ENCODE data around the gene CHST8.

The CHST8 gene

DNA sequence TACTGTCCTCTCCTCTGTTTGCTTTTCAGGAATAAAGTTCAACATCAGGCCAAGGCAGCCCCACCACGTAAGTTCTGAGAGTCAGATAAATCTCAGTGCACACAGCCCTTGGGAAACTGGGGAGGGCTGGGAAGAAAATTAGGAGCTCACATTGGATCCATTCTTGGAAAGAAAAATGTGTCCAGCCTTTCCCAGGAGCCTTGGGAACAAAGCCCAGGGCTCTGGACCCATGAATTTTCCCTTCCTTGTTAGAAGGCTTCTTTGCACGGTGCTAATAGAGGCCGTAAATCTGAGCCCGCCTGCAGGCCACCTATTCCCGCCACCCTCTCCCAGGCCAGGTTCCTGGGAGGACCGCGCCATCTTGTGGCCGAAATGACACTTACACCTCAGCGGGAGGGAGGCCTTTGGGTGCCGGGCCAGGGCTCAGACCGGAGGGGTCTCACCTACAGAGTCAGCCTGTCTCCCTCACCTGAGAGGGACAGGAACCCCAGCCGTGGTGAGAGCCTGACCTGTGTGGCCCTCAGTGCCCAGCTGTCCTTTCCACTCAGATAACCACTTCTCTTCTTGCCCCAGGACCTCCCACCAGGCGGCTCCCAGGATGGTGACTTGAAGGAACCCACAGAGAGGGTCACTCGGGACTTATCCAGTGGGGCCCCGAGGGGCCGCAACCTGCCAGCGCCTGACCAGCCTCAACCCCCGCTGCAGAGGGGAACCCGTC, 149.8 kb downstream of the CHST8 start:
- no peak overlapping the region for H3K23ac ChIP-seq (ENCODE audit: low read length in 2 of 2)
- 39% methylated on average over 19 of the region's 19 CpGs for WGBS

DNA sequence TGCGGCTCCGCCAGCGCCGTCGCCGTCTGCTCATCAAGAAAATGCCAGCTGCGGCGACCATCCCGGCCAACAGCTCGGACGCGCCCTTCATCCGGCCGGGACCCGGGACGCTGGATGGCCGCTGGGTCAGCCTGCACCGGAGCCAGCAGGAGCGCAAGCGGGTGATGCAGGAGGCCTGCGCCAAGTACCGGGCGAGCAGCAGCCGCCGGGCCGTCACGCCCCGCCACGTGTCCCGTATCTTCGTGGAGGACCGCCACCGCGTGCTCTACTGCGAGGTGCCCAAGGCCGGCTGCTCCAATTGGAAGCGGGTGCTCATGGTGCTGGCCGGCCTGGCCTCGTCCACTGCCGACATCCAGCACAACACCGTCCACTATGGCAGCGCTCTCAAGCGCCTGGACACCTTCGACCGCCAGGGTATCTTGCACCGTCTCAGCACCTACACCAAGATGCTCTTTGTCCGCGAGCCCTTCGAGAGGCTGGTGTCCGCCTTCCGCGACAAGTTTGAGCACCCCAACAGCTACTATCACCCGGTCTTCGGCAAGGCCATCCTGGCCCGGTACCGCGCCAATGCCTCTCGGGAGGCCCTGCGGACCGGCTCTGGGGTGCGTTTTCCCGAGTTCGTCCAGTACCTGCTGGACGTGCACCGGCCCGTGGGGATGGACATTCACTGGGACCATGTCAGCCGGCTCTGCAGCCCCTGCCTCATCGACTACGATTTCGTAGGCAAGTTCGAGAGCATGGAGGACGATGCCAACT, 150.5 kb downstream of the CHST8 start:
- no peak overlapping the region for H3K4ac ChIP-seq (ENCODE audit: low read depth in 1 of 2, low read length in 2 of 2)
- no peak overlapping the region for H3K27ac ChIP-seq (ENCODE audit: low read length, poor library complexity, severe bottlenecking)
- peak overlapping the region; percentile 20 for H4K91ac ChIP-seq (ENCODE audit: low read length)
- no peak overlapping the region for H2AFZ ChIP-seq (ENCODE audit: low read depth, low read length)
- H3K79me1 ChIP-seq (replicated peaks; ENCODE audit: low read length, poor library complexity, severe bottlenecking), result no peaks in the 10 kb centered on the region
- no peak overlapping the region for H3K4me2 ChIP-seq (ENCODE audit: low read length, poor library complexity, severe bottlenecking)
- H2BK12ac ChIP-seq (ENCODE audit: low read length in 2 of 2), result no peak overlapping the region
- DNase-seq, result no peak
- no peak overlapping the region for H3K23ac ChIP-seq (ENCODE audit: low read length in 2 of 2)
- peaks cover 35 to 47% of the 10 kb centered on the region in 2 experiments for H3K27me3 ChIP-seq (ENCODE audit: control insufficient read depth in 1 of 2, insufficient read depth in 1 of 2, low read length in 2 of 2)
- H2BK120ac ChIP-seq (ENCODE audit: low read depth, low read length), result no peak overlapping the region
- no peak overlapping the region for H4K8ac ChIP-seq (ENCODE audit: low read length)
- no peaks in the 10 kb centered on the region for H3K4me1 ChIP-seq (ENCODE audit: control insufficient read depth, insufficient read depth, low read depth, low read length)
- H2AK5ac ChIP-seq (ENCODE audit: low read length, severe bottlenecking), result no peak overlapping the region
- H3K4me3 ChIP-seq (ENCODE audit: insufficient read depth in 1 of 2, low read depth in 1 of 2, low read length in 2 of 2), result no peak overlapping the region
- WGBS, result 92% methylated on average over 72 of the region's 72 CpGs
- no peaks in the 10 kb centered on the region for H3K36me3 ChIP-seq (ENCODE audit: control insufficient read depth in 1 of 2, insufficient read depth in 2 of 2, low read depth in 1 of 2, low read length in 2 of 2)
- H2BK5ac ChIP-seq (ENCODE audit: low read depth, low read length, poor library complexity, severe bottlenecking), result no peak overlapping the region
- no peak overlapping the region for H3K18ac ChIP-seq (ENCODE audit: low read depth in 1 of 2, low read length in 2 of 2)
- no peaks in the 10 kb centered on the region for H3K9me3 ChIP-seq (ENCODE audit: control insufficient read depth, low read length)
- no peak overlapping the region for H2BK15ac ChIP-seq (ENCODE audit: low read depth, poor library complexity, severe bottlenecking)
- H3K14ac ChIP-seq (ENCODE audit: low read length in 2 of 2), result no peak overlapping the region
- no peak overlapping the region for H3K9ac ChIP-seq (ENCODE audit: low read length)

More for the DNA sequence above, 149.8 kb downstream of the CHST8 start:
- no peak overlapping the region for H3K4me3 ChIP-seq (ENCODE audit: insufficient read depth in 1 of 2, low read depth in 1 of 2, low read length in 2 of 2)
- H4K91ac ChIP-seq (ENCODE audit: low read length), result no peak overlapping the region
- no peak overlapping the region for H2AK5ac ChIP-seq (ENCODE audit: low read length, severe bottlenecking)
- no peak overlapping the region for H3K27ac ChIP-seq (ENCODE audit: low read length, poor library complexity, severe bottlenecking)
- H3K18ac ChIP-seq (ENCODE audit: low read depth in 1 of 2, low read length in 2 of 2), result no peak overlapping the region
- no peak overlapping the region for H2BK5ac ChIP-seq (ENCODE audit: low read depth, low read length, poor library complexity, severe bottlenecking)
- no peak overlapping the region for H2BK120ac ChIP-seq (ENCODE audit: low read depth, low read length)
- H3K79me1 ChIP-seq (replicated peaks; ENCODE audit: low read length, poor library complexity, severe bottlenecking), result no peaks in the 10 kb centered on the region
- H3K4me1 ChIP-seq (ENCODE audit: control insufficient read depth, insufficient read depth, low read depth, low read length), result no peaks in the 10 kb centered on the region
- no peak overlapping the region for H4K8ac ChIP-seq (ENCODE audit: low read length)
- no peak overlapping the region for H3K4me2 ChIP-seq (ENCODE audit: low read length, poor library complexity, severe bottlenecking)
- H3K14ac ChIP-seq (ENCODE audit: low read length in 2 of 2), result no peak overlapping the region
- peaks cover 35 to 48% of the 10 kb centered on the region in 2 experiments for H3K27me3 ChIP-seq (ENCODE audit: control insufficient read depth in 1 of 2, insufficient read depth in 1 of 2, low read length in 2 of 2)
- H3K9ac ChIP-seq (ENCODE audit: low read length), result no peak overlapping the region
- no peaks in the 10 kb centered on the region for H3K36me3 ChIP-seq (ENCODE audit: control insufficient read depth in 1 of 2, insufficient read depth in 2 of 2, low read depth in 1 of 2, low read length in 2 of 2)
- H3K9me3 ChIP-seq (ENCODE audit: control insufficient read depth, low read length), result no peaks in the 10 kb centered on the region
- DNase-seq, result peak; percentile 58
- no peak overlapping the region for H2AFZ ChIP-seq (ENCODE audit: low read depth, low read length)
- no peak overlapping the region for H3K4ac ChIP-seq (ENCODE audit: low read depth in 1 of 2, low read length in 2 of 2)
- H2BK15ac ChIP-seq (ENCODE audit: low read depth, poor library complexity, severe bottlenecking), result no peak overlapping the region
- H2BK12ac ChIP-seq (ENCODE audit: low read length in 2 of 2), result no peak overlapping the region

DNA sequence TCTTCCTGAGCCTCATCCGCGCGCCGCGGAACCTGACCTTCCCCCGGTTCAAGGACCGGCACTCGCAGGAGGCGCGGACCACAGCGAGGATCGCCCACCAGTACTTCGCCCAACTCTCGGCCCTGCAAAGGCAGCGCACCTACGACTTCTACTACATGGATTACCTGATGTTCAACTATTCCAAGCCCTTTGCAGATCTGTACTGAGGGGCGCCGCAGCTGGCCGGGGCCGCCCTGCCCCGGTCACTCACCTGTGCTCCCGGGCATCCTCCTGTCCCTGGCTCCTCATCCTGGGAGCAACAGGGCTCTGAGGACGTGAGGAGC, 151.1 kb downstream of the CHST8 start:
- H2AK5ac ChIP-seq (ENCODE audit: low read length, severe bottlenecking), result no peak overlapping the region
- H3K9me3 ChIP-seq (ENCODE audit: control insufficient read depth, low read length), result no peaks in the 10 kb centered on the region
- no peak overlapping the region for H3K18ac ChIP-seq (ENCODE audit: low read depth in 1 of 2, low read length in 2 of 2)
- no peak overlapping the region for H2BK5ac ChIP-seq (ENCODE audit: low read depth, low read length, poor library complexity, severe bottlenecking)
- no peak overlapping the region for H3K4me3 ChIP-seq (ENCODE audit: insufficient read depth in 1 of 2, low read depth in 1 of 2, low read length in 2 of 2)
- H3K36me3 ChIP-seq (ENCODE audit: control insufficient read depth in 1 of 2, insufficient read depth in 2 of 2, low read depth in 1 of 2, low read length in 2 of 2), result no peaks in the 10 kb centered on the region
- H3K23ac ChIP-seq (ENCODE audit: low read length in 2 of 2), result no peak overlapping the region
- no peak overlapping the region for H3K9ac ChIP-seq (ENCODE audit: low read length)
- H3K14ac ChIP-seq (ENCODE audit: low read length in 2 of 2), result no peak overlapping the region
- H3K4me2 ChIP-seq (ENCODE audit: low read length, poor library complexity, severe bottlenecking), result no peak overlapping the region
- no peak overlapping the region for H4K8ac ChIP-seq (ENCODE audit: low read length)
- peaks cover 3% of the 10 kb centered on the region for H3K4me1 ChIP-seq (ENCODE audit: control insufficient read depth, insufficient read depth, low read depth, low read length)
- 93% methylated on average over 23 of the region's 23 CpGs for WGBS
- no peak overlapping the region for H3K27ac ChIP-seq (ENCODE audit: low read length, poor library complexity, severe bottlenecking)
- DNase-seq, result no peak
- H2BK15ac ChIP-seq (ENCODE audit: low read depth, poor library complexity, severe bottlenecking), result no peak overlapping the region
- peaks cover 35 to 43% of the 10 kb centered on the region in 2 experiments for H3K27me3 ChIP-seq (ENCODE audit: control insufficient read depth in 1 of 2, insufficient read depth in 1 of 2, low read length in 2 of 2)
- H3K4ac ChIP-seq (ENCODE audit: low read depth in 1 of 2, low read length in 2 of 2), result no peak overlapping the region
- no peak overlapping the region for H2AFZ ChIP-seq (ENCODE audit: low read depth, low read length)
- no peak overlapping the region for H2BK120ac ChIP-seq (ENCODE audit: low read depth, low read length)
- H4K91ac ChIP-seq (ENCODE audit: low read length), result peak overlapping the region; percentile 20
- H3K79me1 ChIP-seq (replicated peaks; ENCODE audit: low read length, poor library complexity, severe bottlenecking), result no peaks in the 10 kb centered on the region
- no peak overlapping the region for H2BK12ac ChIP-seq (ENCODE audit: low read length in 2 of 2)

GRCh38 chr19:33773704-33774624, 152.2 kb downstream of the CHST8 start:
- Histone ChIP-seq H3K9me3 (ENCODE audit: control insufficient read depth, low read length) (no peaks in the 10 kb centered on the region), H2BK15ac (ENCODE audit: low read depth, poor library complexity, severe bottlenecking) (no peak overlapping the region), H2AFZ (ENCODE audit: low read depth, low read length) (no peak overlapping the region), H3K4me2 (ENCODE audit: low read length, poor library complexity, severe bottlenecking) (no peak overlapping the region), H2BK120ac (ENCODE audit: low read depth, low read length) (no peak overlapping the region), H3K4me1 (ENCODE audit: control insufficient read depth, insufficient read depth, low read depth, low read length) (peaks cover 9% of the 10 kb centered on the region), H3K79me1 (replicated peaks; ENCODE audit: low read length, poor library complexity, severe bottlenecking) (no peaks in the 10 kb centered on the region), H2AK5ac (ENCODE audit: low read length, severe bottlenecking) (no peak overlapping the region), H3K27ac (ENCODE audit: low read length, poor library complexity, severe bottlenecking) (no peak overlapping the region), H4K8ac (ENCODE audit: low read length) (no peak overlapping the region), H3K36me3 (ENCODE audit: control insufficient read depth in 1 of 2, insufficient read depth in 2 of 2, low read depth in 1 of 2, low read length in 2 of 2) (no peaks in the 10 kb centered on the region), H4K91ac (ENCODE audit: low read length) (no peak overlapping the region), H3K18ac (ENCODE audit: low read depth in 1 of 2, low read length in 2 of 2) (no peak overlapping the region), H3K4me3 (ENCODE audit: insufficient read depth in 1 of 2, low read depth in 1 of 2, low read length in 2 of 2) (no peak overlapping the region), H2BK5ac (ENCODE audit: low read depth, low read length, poor library complexity, severe bottlenecking) (no peak overlapping the region), H3K9ac (ENCODE audit: low read length) (no peak overlapping the region), H2BK12ac (ENCODE audit: low read length in 2 of 2) (no peak overlapping the region), H3K27me3 (ENCODE audit: control insufficient read depth in 1 of 2, insufficient read depth in 1 of 2, low read length in 2 of 2) (peaks cover 40 to 47% of the 10 kb centered on the region in 2 experiments), H3K14ac (ENCODE audit: low read length in 2 of 2) (no peak overlapping the region), H3K4ac (ENCODE audit: low read depth in 1 of 2, low read length in 2 of 2) (no peak overlapping the region), H3K23ac (ENCODE audit: low read length in 2 of 2) (no peak overlapping the region)
- no peak for DNase-seq
- WGBS, result 59% methylated on average over 6 of the region's 6 CpGs
